Endothelial cell of umbilical vein (primary cell): ENCODE measurements around the gene PID1.

Experiments used
- FOS ChIP-seq: IDR thresholded peaks from 2 replicates; pipeline ENCODE4 v1.6.1; 2011; ENCODE audit warnings: mild to moderate bottlenecking, low read length, moderate library complexity, borderline replicate concordance; ENCODE audit not compliant: insufficient read depth
- POLR2A ChIP-seq: IDR thresholded peaks from 2 replicates; pipeline ENCODE4 v1.6.1; 2012; ENCODE audit warnings: low read depth, mild to moderate bottlenecking, control low read depth, low read length
- TF ChIP-seq, protein P1 (sequence below), 2 donors: IDR thresholded peaks; 1 replicate in 1 of 2; 2 replicates in 1 of 2; pipeline ENCODE4 v1.5.1; 2011; ENCODE audit warnings: low read length in 2 of 2, mild to moderate bottlenecking in 2 of 2, moderate library complexity in 2 of 2, control low read depth in 1 of 2, inconsistent platforms in 1 of 2, low read depth in 1 of 2; ENCODE audit not compliant: insufficient read depth in 1 of 2; ENCODE audit errors: extremely low read depth in 1 of 2

DNA sequence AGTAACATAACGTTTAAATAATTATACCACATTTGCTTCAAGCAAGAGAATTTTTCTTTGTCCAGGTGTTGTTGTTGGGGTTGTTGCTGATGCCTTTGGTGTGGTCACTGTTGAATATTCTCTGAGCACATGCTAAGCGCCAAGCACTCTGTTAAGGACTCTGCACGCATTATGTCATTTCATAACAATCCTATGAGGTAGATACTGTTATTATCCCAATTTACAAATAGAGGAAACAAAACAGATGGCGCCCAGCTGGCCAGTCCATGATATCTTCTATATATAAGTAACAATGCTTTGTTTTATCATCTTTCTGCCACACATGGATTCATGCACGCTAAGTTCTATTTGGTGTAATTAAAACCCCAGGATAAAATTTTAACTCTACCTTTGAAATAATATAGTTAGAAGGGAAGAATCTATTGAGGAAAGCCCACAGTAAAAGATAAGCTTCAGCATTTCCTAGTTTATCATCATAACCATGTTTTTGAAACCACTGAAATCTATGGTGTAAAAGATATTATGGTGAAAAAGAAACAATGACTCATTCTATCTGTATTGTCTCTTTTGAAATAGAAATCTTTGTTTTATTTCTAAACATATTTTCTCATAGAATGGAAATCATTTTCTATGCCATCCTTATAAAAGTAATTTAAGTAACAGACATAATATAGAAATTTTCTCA is 199.7 kb downstream of the PID1 start:
- TF ChIP-seq, protein P1, sequence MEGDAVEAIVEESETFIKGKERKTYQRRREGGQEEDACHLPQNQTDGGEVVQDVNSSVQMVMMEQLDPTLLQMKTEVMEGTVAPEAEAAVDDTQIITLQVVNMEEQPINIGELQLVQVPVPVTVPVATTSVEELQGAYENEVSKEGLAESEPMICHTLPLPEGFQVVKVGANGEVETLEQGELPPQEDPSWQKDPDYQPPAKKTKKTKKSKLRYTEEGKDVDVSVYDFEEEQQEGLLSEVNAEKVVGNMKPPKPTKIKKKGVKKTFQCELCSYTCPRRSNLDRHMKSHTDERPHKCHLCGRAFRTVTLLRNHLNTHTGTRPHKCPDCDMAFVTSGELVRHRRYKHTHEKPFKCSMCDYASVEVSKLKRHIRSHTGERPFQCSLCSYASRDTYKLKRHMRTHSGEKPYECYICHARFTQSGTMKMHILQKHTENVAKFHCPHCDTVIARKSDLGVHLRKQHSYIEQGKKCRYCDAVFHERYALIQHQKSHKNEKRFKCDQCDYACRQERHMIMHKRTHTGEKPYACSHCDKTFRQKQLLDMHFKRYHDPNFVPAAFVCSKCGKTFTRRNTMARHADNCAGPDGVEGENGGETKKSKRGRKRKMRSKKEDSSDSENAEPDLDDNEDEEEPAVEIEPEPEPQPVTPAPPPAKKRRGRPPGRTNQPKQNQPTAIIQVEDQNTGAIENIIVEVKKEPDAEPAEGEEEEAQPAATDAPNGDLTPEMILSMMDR (IDR thresholded peaks at IDR 0.05; ENCODE audit: extremely low read depth in 1 of 2, insufficient read depth in 1 of 2, low read depth in 1 of 2, low read length in 2 of 2), result no peak
- TF ChIP-seq FOS (no peak), POLR2A (no peak)
